Vagina (tissue), 2 donors: Measurements from ENCODE around the gene ESPN.

Source experiments
- POLR2A ChIP-seq, 2 donors: fragments of 450-650 bp; IDR thresholded peaks; one replicate each; pipeline ENCODE4 v1.6.1; 2017; ENCODE audit warnings: antibody characterized with exemption in 2 of 2, mild to moderate bottlenecking in 2 of 2, moderate library complexity in 2 of 2
- POLR2AphosphoS5 ChIP-seq, 2 donors: sonication (generic); formaldehyde crosslinking; IDR thresholded peaks; one replicate each; pipeline ENCODE4 v1.9.0; 2017; ENCODE audit warnings: antibody characterized with exemption in 2 of 2, mild to moderate bottlenecking in 2 of 2, low read depth in 1 of 2; ENCODE audit not compliant: insufficient read depth in 1 of 2
- TF ChIP-seq, protein P1 (sequence below), 3 experiments: fragments of 450-650 bp in 2 of 3; fragments of 200-600 bp in 1 of 3; sonication (generic) in 1 of 3; IDR thresholded peaks; one replicate each; pipeline ENCODE4 v1.5.1; 2017 to 2019; ENCODE audit warnings: antibody characterized with exemption in 3 of 3, mild to moderate bottlenecking in 2 of 3, moderate library complexity in 2 of 3

DNA sequence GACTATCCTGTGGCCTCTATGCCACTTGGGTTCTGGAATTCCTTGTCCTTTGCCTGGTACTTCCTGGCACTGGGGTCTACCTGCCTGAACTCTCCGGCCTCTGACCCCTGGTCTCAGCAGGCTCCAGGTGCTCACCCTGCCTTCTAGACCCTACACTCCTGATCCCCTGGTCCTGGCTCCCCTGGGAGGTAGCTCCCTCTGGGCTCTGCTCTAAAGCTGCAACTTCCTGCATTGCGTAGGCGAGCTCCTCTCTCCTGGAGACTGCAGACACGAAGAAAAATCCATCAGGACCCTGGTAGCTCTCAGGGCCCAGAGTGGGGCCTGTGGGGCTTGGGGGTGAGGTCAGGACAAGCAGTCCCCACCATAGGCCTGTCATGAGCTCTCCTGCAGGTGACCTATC is 74.7 kb downstream of the ESPN start:
- TF ChIP-seq, protein P1, sequence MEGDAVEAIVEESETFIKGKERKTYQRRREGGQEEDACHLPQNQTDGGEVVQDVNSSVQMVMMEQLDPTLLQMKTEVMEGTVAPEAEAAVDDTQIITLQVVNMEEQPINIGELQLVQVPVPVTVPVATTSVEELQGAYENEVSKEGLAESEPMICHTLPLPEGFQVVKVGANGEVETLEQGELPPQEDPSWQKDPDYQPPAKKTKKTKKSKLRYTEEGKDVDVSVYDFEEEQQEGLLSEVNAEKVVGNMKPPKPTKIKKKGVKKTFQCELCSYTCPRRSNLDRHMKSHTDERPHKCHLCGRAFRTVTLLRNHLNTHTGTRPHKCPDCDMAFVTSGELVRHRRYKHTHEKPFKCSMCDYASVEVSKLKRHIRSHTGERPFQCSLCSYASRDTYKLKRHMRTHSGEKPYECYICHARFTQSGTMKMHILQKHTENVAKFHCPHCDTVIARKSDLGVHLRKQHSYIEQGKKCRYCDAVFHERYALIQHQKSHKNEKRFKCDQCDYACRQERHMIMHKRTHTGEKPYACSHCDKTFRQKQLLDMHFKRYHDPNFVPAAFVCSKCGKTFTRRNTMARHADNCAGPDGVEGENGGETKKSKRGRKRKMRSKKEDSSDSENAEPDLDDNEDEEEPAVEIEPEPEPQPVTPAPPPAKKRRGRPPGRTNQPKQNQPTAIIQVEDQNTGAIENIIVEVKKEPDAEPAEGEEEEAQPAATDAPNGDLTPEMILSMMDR (IDR thresholded peaks at IDR 0.05): no peak
- TF ChIP-seq POLR2A (IDR thresholded peaks at IDR 0.05) (no peak), POLR2AphosphoS5 (IDR thresholded peaks at IDR 0.05; ENCODE audit: insufficient read depth in 1 of 2, low read depth in 1 of 2) (no peak)
